Measurements from ENCODE around the gene LAMA2.
A peak's percentile ranks its signal among the peaks of the same experiment; 100 is the strongest.

The LAMA2 gene

DNA sequence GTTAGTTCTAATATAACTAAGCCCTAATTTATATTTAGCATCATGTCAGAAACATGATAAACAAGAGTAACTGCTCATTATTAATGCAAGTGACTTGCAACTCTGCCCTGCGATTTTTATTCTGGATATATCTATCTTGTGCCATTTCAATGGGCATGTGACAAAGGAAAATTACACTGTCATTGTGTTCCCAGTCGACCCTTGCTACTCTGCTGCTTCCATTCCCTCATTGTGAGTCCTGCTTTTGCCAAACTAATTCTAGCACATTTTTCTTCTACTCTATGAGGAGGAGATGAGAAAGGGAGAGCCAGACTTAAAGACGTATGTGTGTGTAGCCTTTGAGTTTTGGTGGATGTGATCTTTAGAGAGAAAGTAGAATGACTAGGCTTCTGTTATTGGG, 551.2 kb downstream of the LAMA2 start:
- no peak for DNase-seq (ENCODE audit: low spot score)
- in situ Hi-C loops (cut with MboI; ENCODE audit: low pct_unique_long_range_greater_than_20kb, low sequenced_read_pairs, unreplicated experiment): no loop called here
- TF ChIP-seq, protein P1, sequence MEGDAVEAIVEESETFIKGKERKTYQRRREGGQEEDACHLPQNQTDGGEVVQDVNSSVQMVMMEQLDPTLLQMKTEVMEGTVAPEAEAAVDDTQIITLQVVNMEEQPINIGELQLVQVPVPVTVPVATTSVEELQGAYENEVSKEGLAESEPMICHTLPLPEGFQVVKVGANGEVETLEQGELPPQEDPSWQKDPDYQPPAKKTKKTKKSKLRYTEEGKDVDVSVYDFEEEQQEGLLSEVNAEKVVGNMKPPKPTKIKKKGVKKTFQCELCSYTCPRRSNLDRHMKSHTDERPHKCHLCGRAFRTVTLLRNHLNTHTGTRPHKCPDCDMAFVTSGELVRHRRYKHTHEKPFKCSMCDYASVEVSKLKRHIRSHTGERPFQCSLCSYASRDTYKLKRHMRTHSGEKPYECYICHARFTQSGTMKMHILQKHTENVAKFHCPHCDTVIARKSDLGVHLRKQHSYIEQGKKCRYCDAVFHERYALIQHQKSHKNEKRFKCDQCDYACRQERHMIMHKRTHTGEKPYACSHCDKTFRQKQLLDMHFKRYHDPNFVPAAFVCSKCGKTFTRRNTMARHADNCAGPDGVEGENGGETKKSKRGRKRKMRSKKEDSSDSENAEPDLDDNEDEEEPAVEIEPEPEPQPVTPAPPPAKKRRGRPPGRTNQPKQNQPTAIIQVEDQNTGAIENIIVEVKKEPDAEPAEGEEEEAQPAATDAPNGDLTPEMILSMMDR (IDR thresholded peaks at IDR 0.05; ENCODE audit: extremely low read depth, insufficient read depth, missing control alignments): no peak

DNA sequence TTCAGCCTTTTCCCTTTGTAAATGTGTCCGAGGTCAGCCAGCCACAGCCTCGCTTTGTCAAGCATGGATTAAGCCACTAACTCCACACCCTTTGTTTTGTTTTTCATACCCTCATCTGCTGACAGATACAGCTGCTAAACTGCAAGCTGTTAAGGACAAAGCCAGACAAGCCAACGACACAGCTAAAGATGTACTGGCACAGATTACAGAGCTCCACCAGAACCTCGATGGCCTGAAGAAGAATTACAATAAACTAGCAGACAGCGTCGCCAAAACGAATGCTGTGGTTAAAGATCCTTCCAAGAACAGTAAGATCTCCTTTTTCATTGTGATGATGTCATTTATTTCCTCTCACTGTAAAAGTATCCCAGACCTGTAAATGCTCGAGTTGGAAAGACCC, 557.8 kb downstream of the LAMA2 start:
- DNase-seq (ENCODE audit: low spot score): no peak
- in situ Hi-C loops (cut with MboI; ENCODE audit: low pct_unique_long_range_greater_than_20kb, low sequenced_read_pairs, unreplicated experiment): no loop called here
- TF ChIP-seq, protein P1 (IDR thresholded peaks at IDR 0.05; ENCODE audit: extremely low read depth, insufficient read depth, missing control alignments): no peak

GRCh38 chr6:129444683-129445082, 561.7 kb downstream of the LAMA2 start:
- no peak for DNase-seq (ENCODE audit: low spot score)
- in situ Hi-C loops (cut with MboI; ENCODE audit: low pct_unique_long_range_greater_than_20kb, low sequenced_read_pairs, unreplicated experiment): no loop called here
- TF ChIP-seq, protein P1 (IDR thresholded peaks at IDR 0.05; ENCODE audit: extremely low read depth, insufficient read depth, missing control alignments): no peak

GRCh38 chr6:129446272-129447197, 563.6 kb downstream of the LAMA2 start:
- TF ChIP-seq, protein P1 (IDR thresholded peaks at IDR 0.05; ENCODE audit: extremely low read depth, insufficient read depth, missing control alignments): no peak
- DNase-seq (ENCODE audit: low spot score): no peak
- in situ Hi-C loops (cut with MboI; ENCODE audit: low pct_unique_long_range_greater_than_20kb, low sequenced_read_pairs, unreplicated experiment): no loop called here

- no peak for DNase-seq (ENCODE audit: low spot score)
- TF ChIP-seq, protein P1 (IDR thresholded peaks at IDR 0.05; ENCODE audit: extremely low read depth, insufficient read depth, missing control alignments): no peak
- in situ Hi-C loops (cut with MboI; ENCODE audit: low pct_unique_long_range_greater_than_20kb, low sequenced_read_pairs, unreplicated experiment): no loop called here
Observed at GRCh38 chr6:129447198-129447565, 564.2 kb downstream of the LAMA2 start.

DNA sequence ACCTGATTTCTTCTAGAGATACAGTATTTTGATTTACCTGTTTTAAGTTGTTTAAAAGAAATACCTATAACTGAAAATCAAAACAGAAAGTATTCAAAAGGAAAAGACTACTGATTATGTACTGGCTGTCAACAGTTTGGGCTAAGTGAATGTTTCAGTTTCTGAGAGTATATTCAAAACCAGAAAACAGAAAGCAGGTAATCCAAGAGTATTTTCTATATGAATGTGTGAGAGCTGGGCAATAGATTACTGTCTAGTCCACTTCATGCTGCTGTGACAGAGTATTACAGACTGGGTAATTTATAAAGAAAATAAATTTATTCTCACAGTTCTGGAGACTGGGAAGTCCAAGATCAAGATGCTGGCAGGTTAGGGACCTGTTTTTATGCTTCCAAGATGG, 566.0 kb downstream of the LAMA2 start:
- in situ Hi-C loops (cut with MboI; ENCODE audit: low pct_unique_long_range_greater_than_20kb, low sequenced_read_pairs, unreplicated experiment): no loop called here
- DNase-seq (ENCODE audit: low spot score): peak; percentile 65
- TF ChIP-seq, protein P1 (IDR thresholded peaks at IDR 0.05; ENCODE audit: extremely low read depth, insufficient read depth, missing control alignments): no peak
